ENCODE measurements around the gene STRIP2.

Gene STRIP2

GRCh38 chr7:129466796-129467195, 32.6 kb downstream of the STRIP2 start:
- no peak overlapping the region for H3K27ac ChIP-seq (ENCODE audit: low read depth, low read length)
- no peak overlapping the region for H3K4me3 ChIP-seq (ENCODE audit: low read length)
- TF ChIP-seq EZH2phosphoT487 (IDR thresholded peaks at IDR 0.05; ENCODE audit: borderline replicate concordance, low read length) (no peak), CTCF (IDR thresholded peaks at IDR 0.05; ENCODE audit: low read depth, low read length, poor library complexity, severe bottlenecking) (no peak)

GRCh38 chr7:129468087-129468486, 33.9 kb downstream of the STRIP2 start:
- no peaks in the 10 kb centered on the region for H4K20me1 ChIP-seq (ENCODE audit: control insufficient read depth, insufficient read depth, low read depth, low read length)
- no peaks in the 10 kb centered on the region for H3K9me2 ChIP-seq (replicated peaks; ENCODE audit: control insufficient read depth, low read length)
- H3K27ac ChIP-seq (ENCODE audit: low read depth, low read length), result no peak overlapping the region
- no peak overlapping the region for H3K4me2 ChIP-seq (ENCODE audit: low read length)
- H3F3A ChIP-seq (ENCODE audit: control insufficient read depth, insufficient read depth), result no peaks in the 10 kb centered on the region
- no peak overlapping the region for H3K4me3 ChIP-seq (ENCODE audit: low read length)
- H3K9me3 ChIP-seq (ENCODE audit: control insufficient read depth, insufficient read depth, low read length), result no peaks in the 10 kb centered on the region
- peaks cover 4% of the 10 kb centered on the region; the same call in 1 of the 2 replicates for H3K36me3 ChIP-seq (ENCODE audit: control insufficient read depth, low read length)
- H3K27me3 ChIP-seq (ENCODE audit: control insufficient read depth, low read length), result no peaks in the 10 kb centered on the region
- H3K4me1 ChIP-seq (ENCODE audit: control insufficient read depth, low read length), result no peaks in the 10 kb centered on the region
- TF ChIP-seq CTCF (IDR thresholded peaks at IDR 0.05; ENCODE audit: low read depth, low read length, poor library complexity, severe bottlenecking) (no peak), EZH2phosphoT487 (IDR thresholded peaks at IDR 0.05; ENCODE audit: borderline replicate concordance, low read length) (no peak)
- H3K79me2 ChIP-seq (ENCODE audit: control insufficient read depth, low read length), result no peaks in the 10 kb centered on the region

More at GRCh38 chr7:129466796-129467195, 32.6 kb downstream of the STRIP2 start:
- Histone ChIP-seq H3K9me3 (ENCODE audit: control insufficient read depth, insufficient read depth, low read length) (no peaks in the 10 kb centered on the region), H3K4me1 (ENCODE audit: control insufficient read depth, low read length) (no peaks in the 10 kb centered on the region), H3K4me2 (ENCODE audit: low read length) (no peak overlapping the region), H3K9me2 (replicated peaks; ENCODE audit: control insufficient read depth, low read length) (no peaks in the 10 kb centered on the region), H3K79me2 (ENCODE audit: control insufficient read depth, low read length) (no peaks in the 10 kb centered on the region), H3K36me3 (ENCODE audit: control insufficient read depth, low read length) (peaks cover 10% of the 10 kb centered on the region; the same call in 1 of the 2 replicates), H4K20me1 (ENCODE audit: control insufficient read depth, insufficient read depth, low read depth, low read length) (no peaks in the 10 kb centered on the region), H3F3A (ENCODE audit: control insufficient read depth, insufficient read depth) (no peaks in the 10 kb centered on the region), H3K27me3 (ENCODE audit: control insufficient read depth, low read length) (no peaks in the 10 kb centered on the region)

GRCh38 chr7:129468547-129468946, 34.3 kb downstream of the STRIP2 start:
- Histone ChIP-seq H3F3A (ENCODE audit: control insufficient read depth, insufficient read depth) (no peaks in the 10 kb centered on the region), H3K36me3 (ENCODE audit: control insufficient read depth, low read length) (peaks cover 4% of the 10 kb centered on the region; the same call in 1 of the 2 replicates), H3K9me3 (ENCODE audit: control insufficient read depth, insufficient read depth, low read length) (no peaks in the 10 kb centered on the region), H3K27me3 (ENCODE audit: control insufficient read depth, low read length) (no peaks in the 10 kb centered on the region), H3K79me2 (ENCODE audit: control insufficient read depth, low read length) (no peaks in the 10 kb centered on the region), H3K4me1 (ENCODE audit: control insufficient read depth, low read length) (no peaks in the 10 kb centered on the region), H3K4me2 (ENCODE audit: low read length) (no peak overlapping the region), H3K4me3 (ENCODE audit: low read length) (no peak overlapping the region), H4K20me1 (ENCODE audit: control insufficient read depth, insufficient read depth, low read depth, low read length) (no peaks in the 10 kb centered on the region), H3K9me2 (replicated peaks; ENCODE audit: control insufficient read depth, low read length) (no peaks in the 10 kb centered on the region), H3K27ac (ENCODE audit: low read depth, low read length) (no peak overlapping the region)
- TF ChIP-seq EZH2phosphoT487 (IDR thresholded peaks at IDR 0.05; ENCODE audit: borderline replicate concordance, low read length) (no peak), CTCF (IDR thresholded peaks at IDR 0.05; ENCODE audit: low read depth, low read length, poor library complexity, severe bottlenecking) (no peak)
